ENCODE data around the gene GCKR. TPM values are rescaled to one million over a fixed set of nuclear protein-coding genes. Genes with fewer than 3 reads are reported as not detected.
"Not testable (repeated sequence)": the region's sequence is repeated elsewhere in the genome, so short reads cannot be mapped to it uniquely, and the experiment has no call there.

The GCKR gene
- total RNA-seq, 1 experiment from 2014 or later, result 17.8 TPM

GRCh38 chr2:27537287-27537686 is 40.6 kb downstream of the GCKR start:
- DNase-seq, result no peak
- Mint-ChIP-seq H3K9me3 (ENCODE audit: low read depth, unreplicated experiment) (no peaks in the 10 kb centered on the region), H3K27me3 (ENCODE audit: unreplicated experiment) (peaks cover 21% of the 10 kb centered on the region), H3K4me1 (ENCODE audit: low read depth, unreplicated experiment) (no peaks in the 10 kb centered on the region), H3K27ac (ENCODE audit: unreplicated experiment) (no peak overlapping the region), H3K4me3 (ENCODE audit: low read depth, unreplicated experiment) (no peak overlapping the region), H3K36me3 (ENCODE audit: insufficient read depth, unreplicated experiment) (no peaks in the 10 kb centered on the region)
- intact Hi-C loops (cut with micrococcal nuclease; ENCODE audit: unreplicated experiment), result no loop called here
- CTCF ChIA-PET, result no interaction called here
- no TSS peak for BruUV-seq (replicated peaks)
- TF ChIP-seq CTCF (IDR thresholded peaks at IDR 0.05; ENCODE audit: unreplicated experiment), result no peak

- not testable (repeated sequence) for H3K9me3 Mint-ChIP-seq (ENCODE audit: low read depth, unreplicated experiment)
- H3K27me3 Mint-ChIP-seq (ENCODE audit: unreplicated experiment), result peaks cover 21% of the 10 kb centered on the region
These were observed 42.3 kb downstream of the GCKR start for GRCh38 chr2:27538839-27539450.

GRCh38 chr2:27539649-27540048 is 43.0 kb downstream of the GCKR start:
- peaks cover 21% of the 10 kb centered on the region for H3K27me3 Mint-ChIP-seq (ENCODE audit: unreplicated experiment)
- H3K36me3 Mint-ChIP-seq (ENCODE audit: insufficient read depth, unreplicated experiment); BruUV-seq (replicated peaks); H3K27ac Mint-ChIP-seq (ENCODE audit: unreplicated experiment); CTCF ChIA-PET; H3K4me3 Mint-ChIP-seq (ENCODE audit: low read depth, unreplicated experiment); H3K9me3 Mint-ChIP-seq (ENCODE audit: low read depth, unreplicated experiment); DNase-seq; intact Hi-C loops (cut with micrococcal nuclease; ENCODE audit: unreplicated experiment); H3K4me1 Mint-ChIP-seq (ENCODE audit: low read depth, unreplicated experiment): not testable (repeated sequence)

More at GRCh38 chr2:27538839-27539450, 42.3 kb downstream of the GCKR start:
- H3K36me3 Mint-ChIP-seq (ENCODE audit: insufficient read depth, unreplicated experiment); H3K27ac Mint-ChIP-seq (ENCODE audit: unreplicated experiment); BruUV-seq (replicated peaks); H3K4me3 Mint-ChIP-seq (ENCODE audit: low read depth, unreplicated experiment); H3K4me1 Mint-ChIP-seq (ENCODE audit: low read depth, unreplicated experiment); intact Hi-C loops (cut with micrococcal nuclease; ENCODE audit: unreplicated experiment); DNase-seq; CTCF ChIA-PET: not testable (repeated sequence)

- no peak for DNase-seq
- H3K4me3 Mint-ChIP-seq (ENCODE audit: low read depth, unreplicated experiment), result no peak overlapping the region
- CTCF ChIA-PET, result no interaction called here
- no peaks in the 10 kb centered on the region for H3K4me1 Mint-ChIP-seq (ENCODE audit: low read depth, unreplicated experiment)
- H3K27me3 Mint-ChIP-seq (ENCODE audit: unreplicated experiment), result no peaks in the 10 kb centered on the region
- no peaks in the 10 kb centered on the region for H3K36me3 Mint-ChIP-seq (ENCODE audit: insufficient read depth, unreplicated experiment)
- TF ChIP-seq CTCF (IDR thresholded peaks at IDR 0.05; ENCODE audit: unreplicated experiment), result no peak
- BruUV-seq (replicated peaks), result no TSS peak
- no peaks in the 10 kb centered on the region for H3K9me3 Mint-ChIP-seq (ENCODE audit: low read depth, unreplicated experiment)
- H3K27ac Mint-ChIP-seq (ENCODE audit: unreplicated experiment), result no peak overlapping the region
- intact Hi-C loops (cut with micrococcal nuclease; ENCODE audit: unreplicated experiment), result no loop called here
These were observed 47.6 kb downstream of the GCKR start for GRCh38 chr2:27544143-27544821.

GRCh38 chr2:27545348-27546141 is 48.9 kb downstream of the GCKR start:
- DNase-seq, result no peak
- H3K27me3 Mint-ChIP-seq (ENCODE audit: unreplicated experiment), result no peaks in the 10 kb centered on the region
- CTCF ChIA-PET, result no interaction called here
- H3K27ac Mint-ChIP-seq (ENCODE audit: unreplicated experiment), result no peak overlapping the region
- H3K4me3 Mint-ChIP-seq (ENCODE audit: low read depth, unreplicated experiment), result no peak overlapping the region
- no TSS peak for BruUV-seq (replicated peaks)
- no peaks in the 10 kb centered on the region for H3K9me3 Mint-ChIP-seq (ENCODE audit: low read depth, unreplicated experiment)
- H3K4me1 Mint-ChIP-seq (ENCODE audit: low read depth, unreplicated experiment), result no peaks in the 10 kb centered on the region
- no peak for TF ChIP-seq CTCF (IDR thresholded peaks at IDR 0.05; ENCODE audit: unreplicated experiment)
- intact Hi-C loops (cut with micrococcal nuclease; ENCODE audit: unreplicated experiment), result no loop called here
- H3K36me3 Mint-ChIP-seq (ENCODE audit: insufficient read depth, unreplicated experiment), result no peaks in the 10 kb centered on the region

All from Calu3 (cell line).